ENCODE measurements around the gene CAPZB.

CAPZB gene

DNA sequence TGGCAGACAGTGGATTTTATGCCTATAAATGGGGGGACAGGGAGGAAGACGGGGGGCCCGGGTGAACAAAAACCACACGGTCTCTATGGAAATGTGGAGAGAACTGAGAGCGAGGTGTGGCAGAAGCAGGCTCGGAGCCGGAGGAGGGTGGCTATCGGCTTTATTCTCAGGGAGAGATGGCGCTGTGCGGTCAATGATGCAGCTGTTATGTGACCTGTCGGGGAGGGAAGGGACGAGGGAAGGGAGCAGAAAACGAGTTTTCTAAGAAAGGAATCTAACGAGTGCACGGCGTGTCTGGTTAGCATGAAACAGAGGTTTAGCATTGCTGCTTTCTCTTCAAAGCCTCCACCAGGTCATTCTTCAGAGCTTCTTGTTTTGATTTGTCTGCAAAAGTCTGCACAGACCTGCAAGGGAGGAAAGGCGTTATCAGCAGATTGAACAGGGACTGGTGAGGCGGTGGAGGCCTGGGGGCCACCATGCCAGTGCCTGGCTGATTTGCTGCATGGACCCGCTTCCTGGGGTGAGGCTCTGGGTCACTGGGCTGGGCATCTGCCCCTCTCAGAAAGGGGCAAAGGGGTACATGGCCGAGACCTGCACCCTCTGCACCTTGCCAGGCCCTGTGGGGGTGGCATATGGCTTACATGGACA lies 146.0 kb downstream of the CAPZB start:
- DNase-seq (ENCODE audit: low read depth in 1 of 2, low spot score in 1 of 2): no peak
- no peak for TF ChIP-seq JUND (IDR thresholded peaks at IDR 0.05; ENCODE audit: low read depth)
- in situ Hi-C loops (cut with HindIII; ENCODE audit: low pct_unique_long_range_greater_than_20kb, low sequenced_read_pairs): no loop called here

DNA sequence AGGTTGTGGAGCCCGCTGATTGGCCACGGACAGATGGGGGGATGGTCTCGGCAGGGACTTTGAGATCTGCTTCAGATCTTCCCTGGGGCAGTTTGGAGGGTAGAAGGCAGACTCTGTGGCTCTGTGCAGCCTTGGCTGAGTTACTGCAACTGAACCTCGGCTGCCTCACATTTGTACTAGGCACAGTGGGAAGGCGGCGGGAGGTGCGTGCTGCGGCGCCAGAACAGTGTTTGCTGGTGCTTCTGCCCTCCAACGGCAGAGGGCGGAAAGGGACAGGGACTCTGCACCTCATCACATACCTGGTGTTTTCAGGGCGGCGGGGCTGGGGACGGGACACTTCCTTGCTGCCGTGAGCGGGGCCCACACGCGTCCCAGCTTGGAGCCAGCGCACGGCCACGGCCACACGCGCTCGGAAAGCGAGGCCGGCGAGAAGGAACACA lies 147.0 kb downstream of the CAPZB start:
- in situ Hi-C loops (cut with HindIII; ENCODE audit: low pct_unique_long_range_greater_than_20kb, low sequenced_read_pairs): no loop called here
- no peak for TF ChIP-seq JUND (IDR thresholded peaks at IDR 0.05; ENCODE audit: low read depth)
- DNase-seq (ENCODE audit: low read depth in 1 of 2, low spot score in 1 of 2): no peak

DNA sequence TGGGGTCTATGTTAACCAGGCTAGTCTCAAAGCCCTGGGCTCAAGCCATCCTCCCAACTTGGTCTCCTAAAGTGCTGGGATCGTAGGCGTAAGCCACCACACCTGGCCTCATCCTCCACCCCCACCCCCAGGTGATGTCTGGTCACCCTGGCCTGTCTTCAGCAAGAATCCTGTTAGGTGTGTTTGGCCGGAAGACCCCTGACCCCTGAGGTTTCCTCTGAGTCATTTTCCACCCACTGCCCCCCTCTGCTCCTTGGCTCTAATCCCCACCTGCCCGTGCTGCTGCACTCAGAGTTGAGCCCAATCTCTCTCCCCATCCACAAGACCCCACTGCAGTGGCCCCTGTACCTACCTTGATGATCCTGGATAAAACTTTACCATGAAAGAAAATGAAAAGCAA lies 148.1 kb downstream of the CAPZB start:
- no peak for DNase-seq (ENCODE audit: low read depth in 1 of 2, low spot score in 1 of 2)
- no peak for TF ChIP-seq JUND (IDR thresholded peaks at IDR 0.05; ENCODE audit: low read depth)

DNA sequence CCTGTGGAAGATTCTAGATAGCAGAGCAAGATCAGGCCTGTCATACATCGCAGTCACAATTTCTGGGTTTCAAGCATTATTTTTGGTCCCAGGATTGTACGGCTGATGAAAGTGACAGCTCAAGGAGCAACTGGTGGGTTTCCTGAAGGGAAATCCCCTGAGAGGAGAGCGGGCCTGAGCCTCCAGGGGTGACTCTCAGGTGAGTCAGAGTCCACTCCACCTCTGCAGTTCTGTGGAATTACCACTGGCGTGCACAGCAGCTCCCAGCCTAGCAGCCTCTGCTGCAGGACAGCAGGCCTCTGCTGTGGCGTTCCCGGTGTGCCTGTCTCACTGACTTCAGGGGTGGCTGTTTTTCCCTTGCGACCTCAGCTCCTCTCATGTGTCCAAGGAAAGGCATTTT lies 148.8 kb downstream of the CAPZB start:
- no peak for TF ChIP-seq JUND (IDR thresholded peaks at IDR 0.05; ENCODE audit: low read depth)
- in situ Hi-C loops (cut with HindIII; ENCODE audit: low pct_unique_long_range_greater_than_20kb, low sequenced_read_pairs): no loop called here
- no peak for DNase-seq (ENCODE audit: low read depth in 1 of 2, low spot score in 1 of 2)

More for the DNA sequence above, 148.1 kb downstream of the CAPZB start:
- in situ Hi-C loops (cut with HindIII; ENCODE audit: low pct_unique_long_range_greater_than_20kb, low sequenced_read_pairs): no loop called here

DNA sequence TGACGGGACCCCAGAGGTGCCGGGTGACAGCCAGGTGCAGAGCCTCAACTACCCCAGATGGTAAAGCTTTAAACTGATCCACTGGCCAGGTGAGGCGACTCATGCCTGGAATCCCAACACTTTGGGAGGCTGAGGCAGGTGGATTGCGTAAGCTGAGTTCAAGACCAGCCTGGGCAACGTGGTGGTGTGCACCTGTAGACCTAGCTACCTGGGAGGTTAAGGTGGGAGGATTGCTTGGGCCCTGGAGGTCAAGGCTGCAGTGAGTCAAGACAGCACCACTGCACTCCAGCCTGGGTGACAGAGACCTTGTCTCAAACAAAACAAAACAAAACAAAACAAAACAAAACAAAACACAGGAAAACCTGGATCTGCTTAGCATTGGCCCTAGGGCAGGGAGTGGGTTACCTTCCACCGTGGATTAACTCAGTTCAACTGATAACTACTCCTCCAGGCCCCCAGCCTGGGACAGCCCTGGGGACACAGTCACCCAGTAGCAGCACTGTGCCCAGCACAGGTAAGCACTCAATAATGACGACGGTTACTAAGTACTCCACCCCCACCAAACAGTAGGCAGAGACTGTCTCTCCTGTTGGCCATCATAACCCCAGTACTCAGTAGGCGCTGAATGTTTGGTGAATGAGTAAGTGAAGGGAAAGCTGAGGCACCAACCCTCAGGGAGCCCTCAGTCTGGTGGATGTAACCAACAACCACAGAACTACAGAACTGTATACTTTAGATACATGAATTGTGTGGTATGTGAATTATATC lies 151.6 kb downstream of the CAPZB start:
- no peak for TF ChIP-seq JUND (IDR thresholded peaks at IDR 0.05; ENCODE audit: low read depth)
- no peak for DNase-seq (ENCODE audit: low read depth in 1 of 2, low spot score in 1 of 2)
- in situ Hi-C loops (cut with HindIII; ENCODE audit: low pct_unique_long_range_greater_than_20kb, low sequenced_read_pairs): no loop called here

DNA sequence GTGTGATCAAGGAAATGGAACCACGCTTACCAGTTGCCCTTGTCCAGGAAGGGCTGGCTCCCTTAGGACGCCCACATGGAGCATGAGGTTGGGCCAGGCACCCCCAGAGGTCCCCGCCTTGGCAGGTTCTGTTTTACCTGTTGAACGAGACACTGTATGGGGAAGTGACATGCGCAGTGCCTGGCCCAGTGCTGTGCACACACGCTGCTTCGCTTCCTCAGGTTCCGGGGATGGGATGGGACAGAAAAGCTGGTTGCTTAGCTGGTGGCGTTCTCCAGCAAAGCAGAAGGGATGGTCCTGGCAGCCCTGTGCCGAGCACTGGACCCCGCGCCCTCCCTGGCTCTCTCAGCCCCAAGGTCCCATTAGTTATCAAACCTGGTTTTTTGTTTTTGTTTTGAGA lies 152.5 kb downstream of the CAPZB start:
- in situ Hi-C loops (cut with HindIII; ENCODE audit: low pct_unique_long_range_greater_than_20kb, low sequenced_read_pairs): no loop called here

DNA sequence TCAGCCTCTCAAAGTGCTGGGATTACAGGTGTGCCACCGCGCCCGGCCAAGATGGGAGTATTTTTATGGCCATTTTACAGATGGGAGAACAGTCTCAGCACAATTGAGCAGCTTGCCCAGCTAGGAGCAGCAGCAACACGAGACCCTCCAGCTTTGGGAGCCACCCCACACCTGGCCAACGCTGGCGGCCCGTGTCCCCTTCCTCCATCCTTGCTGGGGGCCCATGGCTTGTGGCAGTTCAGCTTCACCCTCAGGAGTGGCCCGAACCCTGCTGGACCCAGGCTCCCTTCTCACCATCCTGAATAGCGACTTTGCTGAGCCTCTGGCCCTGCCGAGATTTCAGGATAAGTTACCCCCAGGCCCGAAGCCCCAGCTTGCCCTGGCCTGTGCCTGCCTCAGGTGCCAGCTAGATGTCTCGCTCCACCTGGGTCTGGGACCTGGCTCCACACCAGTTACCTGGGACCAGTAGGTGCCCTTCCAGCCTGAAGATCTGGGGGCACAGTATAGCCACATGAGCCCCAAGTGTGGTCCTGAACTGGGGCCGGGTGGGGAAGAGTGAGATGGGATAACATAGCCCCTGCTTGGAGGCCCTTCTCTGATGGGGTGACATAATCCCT lies 154.0 kb downstream of the CAPZB start:
- DNase-seq (ENCODE audit: low read depth in 1 of 2, low spot score in 1 of 2): no peak
- in situ Hi-C loops (cut with HindIII; ENCODE audit: low pct_unique_long_range_greater_than_20kb, low sequenced_read_pairs): no loop called here

More for the DNA sequence above, 152.5 kb downstream of the CAPZB start:
- DNase-seq (ENCODE audit: low read depth in 1 of 2, low spot score in 1 of 2): no peak
- TF ChIP-seq JUND (IDR thresholded peaks at IDR 0.05; ENCODE audit: low read depth): no peak

DNA sequence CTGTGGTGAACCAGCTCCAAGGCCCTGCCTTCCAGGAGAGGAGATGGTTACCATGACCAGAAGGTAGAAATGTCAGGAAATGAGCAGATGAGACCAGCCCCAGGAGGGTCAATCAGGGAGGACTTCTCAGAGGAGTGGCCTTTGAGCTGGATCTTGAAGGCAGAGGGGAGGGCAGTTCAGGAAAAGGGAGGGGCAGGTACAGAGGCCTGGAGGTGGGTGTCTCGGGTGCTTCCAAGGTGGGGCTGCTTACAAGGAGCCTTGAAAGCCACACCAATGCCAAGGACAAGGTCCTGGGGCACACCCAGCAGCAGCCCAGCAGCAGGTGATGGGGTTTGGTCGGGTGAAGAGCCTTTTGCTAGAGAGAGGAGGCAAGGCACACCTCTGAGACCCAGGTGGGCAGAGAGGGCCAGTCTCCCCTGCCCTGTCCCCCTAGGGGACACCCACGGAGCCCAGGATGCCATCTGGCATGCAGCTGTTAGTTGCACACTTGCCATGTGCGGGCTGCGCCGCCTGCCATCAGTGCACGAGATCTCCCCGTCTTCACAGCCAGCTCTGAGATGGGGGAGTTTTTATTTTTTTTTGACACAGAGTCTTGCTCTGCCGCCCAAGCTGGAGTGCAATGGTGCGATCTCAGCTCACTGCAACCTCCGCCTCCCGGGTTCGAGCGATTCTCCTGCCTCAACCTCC lies 154.7 kb downstream of the CAPZB start:
- TF ChIP-seq JUND (IDR thresholded peaks at IDR 0.05; ENCODE audit: low read depth): no peak
- DNase-seq (ENCODE audit: low read depth in 1 of 2, low spot score in 1 of 2): no peak
- in situ Hi-C loops (cut with HindIII; ENCODE audit: low pct_unique_long_range_greater_than_20kb, low sequenced_read_pairs): no loop called here

More for the DNA sequence above, 154.0 kb downstream of the CAPZB start:
- no peak for TF ChIP-seq JUND (IDR thresholded peaks at IDR 0.05; ENCODE audit: low read depth)

DNA sequence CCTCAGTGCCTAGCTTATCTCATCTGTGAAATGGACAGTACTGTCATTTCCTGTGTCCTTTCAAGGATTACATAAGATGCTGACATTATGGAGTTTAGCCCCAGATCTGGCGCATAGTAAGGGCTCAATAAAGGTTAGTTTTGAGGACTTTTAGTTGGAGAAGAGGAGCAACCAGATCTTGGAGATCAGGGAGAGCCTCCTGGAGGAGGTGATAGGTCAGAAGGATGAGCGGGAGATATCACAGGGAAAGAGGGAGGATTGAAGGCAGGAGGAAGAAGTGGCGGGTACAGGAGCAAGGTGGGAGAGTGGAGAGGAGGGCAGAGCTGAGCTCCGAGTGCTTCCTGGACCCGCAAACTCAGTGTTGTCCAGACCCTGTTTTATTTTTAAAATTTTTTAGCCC lies 155.7 kb downstream of the CAPZB start:
- in situ Hi-C loops (cut with HindIII; ENCODE audit: low pct_unique_long_range_greater_than_20kb, low sequenced_read_pairs): no loop called here
- no peak for DNase-seq (ENCODE audit: low read depth in 1 of 2, low spot score in 1 of 2)
- no peak for TF ChIP-seq JUND (IDR thresholded peaks at IDR 0.05; ENCODE audit: low read depth)

DNA sequence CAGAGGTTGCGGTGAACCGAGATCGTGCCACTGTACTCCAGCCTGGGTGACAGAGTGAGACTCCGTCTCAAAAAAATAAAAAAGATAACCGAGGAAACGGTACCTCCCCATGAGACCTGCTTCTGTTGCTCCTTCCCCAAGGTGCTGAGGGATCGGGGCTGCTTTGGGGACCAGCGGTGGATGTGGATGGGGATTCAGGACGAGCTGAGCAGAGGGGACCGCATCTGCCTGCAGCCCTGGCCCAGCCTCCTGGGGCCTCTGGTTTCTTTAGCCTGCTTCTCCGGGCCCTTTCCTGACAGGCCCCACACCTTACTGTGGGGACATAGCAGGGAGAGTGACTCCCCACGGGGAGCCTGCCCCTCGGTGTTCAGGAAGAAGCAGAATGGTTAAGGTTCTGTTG lies 156.2 kb downstream of the CAPZB start:
- TF ChIP-seq JUND (IDR thresholded peaks at IDR 0.05; ENCODE audit: low read depth): no peak
- in situ Hi-C loops (cut with HindIII; ENCODE audit: low pct_unique_long_range_greater_than_20kb, low sequenced_read_pairs): no loop called here

DNA sequence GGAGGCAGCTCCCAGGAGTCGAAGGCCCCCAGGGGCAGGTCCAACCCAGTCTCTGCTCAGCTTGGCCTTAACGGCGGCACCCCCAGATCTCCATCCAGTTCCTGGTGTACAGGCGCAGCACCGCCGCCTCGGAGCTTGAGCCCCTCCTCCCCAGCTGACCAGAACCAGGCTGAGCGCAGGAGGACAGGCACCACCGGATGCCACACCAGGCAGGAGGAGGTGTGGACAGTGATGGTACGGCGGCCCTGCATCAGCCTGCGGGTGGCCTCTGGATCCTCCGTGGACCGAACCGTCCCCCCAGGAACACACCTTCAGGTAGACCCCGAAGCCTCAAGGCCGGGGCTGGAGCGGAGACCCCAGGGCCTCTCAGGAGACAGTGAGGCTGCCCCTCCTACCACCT lies 156.9 kb downstream of the CAPZB start:
- in situ Hi-C loops (cut with HindIII; ENCODE audit: low pct_unique_long_range_greater_than_20kb, low sequenced_read_pairs): no loop called here
- TF ChIP-seq JUND (IDR thresholded peaks at IDR 0.05; ENCODE audit: low read depth): no peak
- DNase-seq (ENCODE audit: low read depth in 1 of 2, low spot score in 1 of 2): no peak

More for the DNA sequence above, 156.2 kb downstream of the CAPZB start:
- DNase-seq (ENCODE audit: low read depth in 1 of 2, low spot score in 1 of 2): no peak

DNA sequence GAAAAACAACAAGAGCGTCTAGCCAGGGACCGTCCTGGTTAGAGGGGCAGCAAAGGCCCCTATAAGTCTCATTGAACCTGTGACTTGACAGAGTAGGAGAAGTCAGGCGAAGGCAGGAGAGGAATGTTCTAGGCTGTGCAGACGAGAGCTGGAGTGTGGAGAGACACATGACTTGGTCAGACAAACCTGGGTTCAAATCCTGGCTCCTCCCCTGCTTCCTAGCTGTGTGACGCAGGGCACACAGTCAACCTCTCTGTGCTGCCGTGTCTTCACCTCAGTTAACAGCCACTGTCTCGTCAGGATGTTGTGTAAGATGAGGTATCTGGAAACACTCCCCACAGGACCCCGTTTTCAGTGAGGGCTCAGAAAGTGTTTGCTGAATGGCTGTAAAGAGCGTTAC lies 157.6 kb downstream of the CAPZB start:
- no peak for TF ChIP-seq JUND (IDR thresholded peaks at IDR 0.05; ENCODE audit: low read depth)
- in situ Hi-C loops (cut with HindIII; ENCODE audit: low pct_unique_long_range_greater_than_20kb, low sequenced_read_pairs): no loop called here

More for the DNA sequence above, 157.6 kb downstream of the CAPZB start:
- no peak for DNase-seq (ENCODE audit: low read depth in 1 of 2, low spot score in 1 of 2)

Measured in T47D (cell line).